ENCODE results near the gene STMN1. TPM values are rescaled to one million over a fixed set of nuclear protein-coding genes. Genes with fewer than 3 reads are reported as not detected.

The STMN1 gene
- total RNA-seq, 2 experiments from 2014 or later = 575 to 595 TPM

DNA sequence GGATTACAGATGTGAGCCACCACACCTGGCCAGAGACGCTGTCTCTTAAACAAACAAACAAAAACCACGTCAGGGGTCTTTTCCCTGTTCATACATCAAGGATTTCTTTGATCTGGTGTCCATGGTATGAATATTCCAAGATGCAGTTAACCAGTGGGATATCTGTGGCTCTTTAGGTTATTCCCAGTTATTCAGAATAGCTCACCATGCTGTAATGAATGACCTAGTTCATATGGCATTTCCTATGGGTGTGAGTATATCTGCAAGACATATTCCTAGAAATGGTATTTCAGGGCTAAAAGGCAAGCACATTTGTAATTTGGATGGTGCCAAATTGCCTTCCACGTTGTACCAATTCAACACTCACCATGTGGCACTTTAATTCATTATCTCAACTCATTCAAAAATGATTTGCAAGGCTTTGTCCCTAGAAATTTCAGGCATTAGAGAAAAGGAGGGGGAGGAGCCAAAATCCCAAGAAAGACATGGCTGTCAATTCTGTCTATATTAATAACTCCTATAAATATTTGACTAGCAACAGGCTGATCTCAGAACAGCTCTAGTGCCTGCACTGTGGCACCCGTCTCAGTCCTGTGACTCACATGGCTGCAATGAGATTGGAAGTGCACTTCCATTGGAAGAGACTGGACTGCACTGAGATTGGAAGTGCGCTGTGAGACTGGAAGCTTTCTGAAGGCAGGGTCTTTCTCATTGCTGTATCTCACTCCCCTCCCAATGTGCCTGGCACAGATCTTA is 6.0 kb upstream of the STMN1 start:
- H3K4me3 Mint-ChIP-seq = no peak overlapping the region
- peaks cover 2% of the 10 kb centered on the region for H3K4me1 Mint-ChIP-seq
- ATAC-seq (ENCODE audit: low read depth) (no peak), DNase-seq (no peak)
- H3K27ac Mint-ChIP-seq = no peak overlapping the region
- H3K36me3 Mint-ChIP-seq = no peaks in the 10 kb centered on the region
- no peaks in the 10 kb centered on the region for H3K9me3 Mint-ChIP-seq
- POLR2A ChIA-PET = interaction anchor here (1.0 kb wide), 1 partner anchor 85 kb away, joined by 4 read pairs; the partner anchor contains the start of gene PAFAH2
- peaks cover 18% of the 10 kb centered on the region for H3K27me3 Mint-ChIP-seq

DNA sequence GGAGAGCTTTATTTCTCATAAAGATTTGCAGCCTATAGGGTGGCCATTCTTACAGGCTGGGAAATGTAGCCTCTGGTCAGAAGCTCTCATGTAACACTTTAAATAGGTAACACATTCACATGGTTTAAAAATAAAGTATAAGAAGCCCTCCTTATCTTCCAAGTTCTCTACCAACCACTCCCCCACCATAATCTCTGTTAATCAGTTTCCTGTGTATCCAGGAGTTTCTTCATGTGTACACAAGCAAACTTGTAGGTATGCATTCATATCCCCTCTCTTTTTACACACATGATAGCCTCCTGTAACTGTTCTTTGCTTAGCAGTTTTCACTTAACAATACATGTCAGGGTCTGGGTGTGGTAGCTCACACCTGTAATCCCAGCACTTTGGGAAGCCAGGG is 4.9 kb upstream of the STMN1 start:
- peaks cover 22% of the 10 kb centered on the region for H3K27me3 Mint-ChIP-seq
- H3K36me3 Mint-ChIP-seq = no peaks in the 10 kb centered on the region
- ATAC-seq (ENCODE audit: low read depth) (no peak), DNase-seq (no peak)
- POLR2A ChIA-PET = no interaction called here
- peaks cover 6% of the 10 kb centered on the region for H3K4me1 Mint-ChIP-seq
- no peak overlapping the region for H3K27ac Mint-ChIP-seq
- no peaks in the 10 kb centered on the region for H3K9me3 Mint-ChIP-seq
- H3K4me3 Mint-ChIP-seq = no peak overlapping the region

DNA sequence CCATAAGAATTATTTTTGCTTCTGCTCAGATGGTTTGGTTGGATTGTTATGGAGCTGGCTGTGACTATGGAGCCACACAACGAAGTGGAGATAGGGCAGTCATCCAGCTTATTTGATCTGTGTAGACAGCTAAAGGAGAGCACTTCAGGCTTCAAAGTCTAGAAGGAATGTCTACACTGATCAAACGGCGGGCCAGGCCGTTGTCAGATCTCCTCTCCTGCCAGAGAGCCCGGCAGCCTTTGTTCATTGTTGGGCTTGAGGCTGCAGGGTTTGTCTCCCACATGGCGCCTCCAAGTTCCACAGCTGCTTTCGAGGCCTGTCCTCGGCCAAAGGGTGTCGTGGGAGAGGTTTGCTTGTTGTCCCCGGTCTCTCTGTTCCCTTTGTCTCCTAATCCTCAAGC is 2.8 kb upstream of the STMN1 start:
- H3K9me3 Mint-ChIP-seq = no peaks in the 10 kb centered on the region
- no peak overlapping the region for H3K4me3 Mint-ChIP-seq
- H3K4me1 Mint-ChIP-seq = peaks cover 15% of the 10 kb centered on the region
- H3K27me3 Mint-ChIP-seq = peaks cover 22% of the 10 kb centered on the region
- H3K27ac Mint-ChIP-seq = no peak overlapping the region
- ATAC-seq (ENCODE audit: low read depth) = no peak
- POLR2A ChIA-PET = no interaction called here
- DNase-seq = no peak
- H3K36me3 Mint-ChIP-seq = peaks cover 12% of the 10 kb centered on the region

DNA sequence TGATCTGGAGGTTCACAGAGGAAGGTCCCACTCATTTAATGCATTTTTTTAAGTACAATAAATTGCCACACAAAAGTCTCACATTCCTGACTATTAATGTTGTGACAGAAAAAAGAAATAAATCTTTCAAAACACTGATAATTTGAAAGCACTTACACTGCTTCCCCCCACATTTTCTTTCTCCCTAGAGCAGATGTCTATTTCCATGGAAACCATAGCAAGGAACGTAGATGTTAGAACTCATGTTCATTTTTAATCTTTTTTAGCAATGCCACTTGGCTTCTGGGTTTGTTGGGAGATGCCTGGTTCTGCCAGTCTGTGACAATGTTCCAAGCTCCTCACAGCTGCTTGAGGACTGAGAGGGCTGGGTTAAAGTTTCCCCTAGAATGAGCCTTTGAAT is 1.9 kb upstream of the STMN1 start:
- ATAC-seq (ENCODE audit: low read depth) (no peak), DNase-seq (no peak)
- POLR2A ChIA-PET = interaction anchor here (0.6 kb wide), 1 partner anchor 403 kb away, joined by 3 read pairs; no protein-coding TSS in a partner anchor
- H3K36me3 Mint-ChIP-seq = peaks cover 14% of the 10 kb centered on the region
- no peaks in the 10 kb centered on the region for H3K9me3 Mint-ChIP-seq
- H3K4me1 Mint-ChIP-seq = peaks cover 22% of the 10 kb centered on the region
- H3K4me3 Mint-ChIP-seq = no peak overlapping the region
- peaks cover 20% of the 10 kb centered on the region for H3K27me3 Mint-ChIP-seq
- no peak overlapping the region for H3K27ac Mint-ChIP-seq

DNA sequence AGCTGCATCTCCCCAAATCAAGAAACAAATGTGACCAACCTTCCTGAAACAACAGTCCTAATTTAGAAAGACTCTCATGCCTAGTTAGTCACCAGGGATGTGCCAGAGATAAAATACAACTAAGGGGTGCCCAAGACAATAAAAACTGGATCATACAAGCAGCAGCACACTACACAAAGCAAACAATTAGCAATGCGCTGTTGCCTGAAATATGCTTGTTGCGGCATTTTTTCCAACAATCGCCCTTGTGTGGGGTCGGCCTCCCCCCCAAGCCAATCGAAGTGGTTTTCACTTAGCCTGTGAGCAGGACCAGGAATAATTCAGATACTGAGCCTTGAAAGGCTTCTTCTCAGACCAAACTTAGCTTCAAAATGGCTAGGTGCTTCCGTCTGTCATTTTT is 1.4 kb upstream of the STMN1 start:
- ATAC-seq (ENCODE audit: low read depth) (no peak), DNase-seq (no peak)
- Mint-ChIP-seq H3K4me1 (peaks cover 25% of the 10 kb centered on the region), H3K27me3 (peaks cover 20% of the 10 kb centered on the region), H3K4me3 (no peak overlapping the region), H3K27ac (no peak overlapping the region), H3K36me3 (peaks cover 16% of the 10 kb centered on the region), H3K9me3 (no peaks in the 10 kb centered on the region)
- POLR2A ChIA-PET = interaction anchor here (0.6 to 4.0 kb wide), 4 partner anchors 15 to 403 kb away, joined by 3 to 52 read pairs (median 6); partner anchors contain the start of gene PAFAH2

DNA sequence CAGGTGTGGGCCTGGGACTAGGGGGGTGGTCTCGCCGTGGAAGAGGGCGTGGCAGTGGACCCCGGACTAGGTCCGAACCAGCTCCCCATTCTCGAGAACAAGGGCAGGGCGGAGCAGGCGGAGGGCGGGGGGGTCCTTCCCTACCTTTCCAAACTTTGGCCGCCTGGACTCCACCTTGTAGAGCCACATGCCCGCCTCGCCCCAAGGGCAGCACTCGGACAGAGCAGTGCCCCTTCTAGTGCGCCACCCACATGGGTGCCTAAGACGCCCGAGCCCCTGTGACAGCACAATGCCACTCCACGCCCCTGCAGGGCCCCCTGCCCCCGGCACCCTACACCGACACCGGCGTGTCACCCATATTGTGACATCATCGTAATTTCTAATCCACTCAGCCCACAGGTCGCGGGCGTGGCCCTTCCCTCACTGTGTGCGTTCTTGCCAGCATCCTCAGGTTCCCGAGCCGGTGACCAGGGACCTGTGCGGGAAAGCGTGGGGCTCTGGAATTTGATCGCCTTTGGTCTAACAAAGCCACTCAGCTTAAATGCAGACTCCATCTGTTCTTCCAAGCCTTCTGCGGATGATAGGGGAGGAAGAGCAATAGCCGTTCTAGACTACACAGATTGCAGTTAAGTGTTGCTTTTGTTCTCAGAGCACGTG is 553 bp upstream of the STMN1 start:
- Mint-ChIP-seq H3K4me1 (peaks cover 28% of the 10 kb centered on the region), H3K27ac (peak overlapping the region; percentile 95), H3K9me3 (no peaks in the 10 kb centered on the region), H3K4me3 (peak overlapping the region; percentile 95), H3K36me3 (peaks cover 18% of the 10 kb centered on the region), H3K27me3 (peaks cover 20% of the 10 kb centered on the region)
- POLR2A ChIA-PET = interaction anchor here (1.2 to 4.0 kb wide), 4 partner anchors 11 to 91 kb away, joined by 5 to 52 read pairs (median 12); partner anchors contain the start of gene PAFAH2
- no peak for ATAC-seq (ENCODE audit: low read depth)
- DNase-seq = no peak

DNA sequence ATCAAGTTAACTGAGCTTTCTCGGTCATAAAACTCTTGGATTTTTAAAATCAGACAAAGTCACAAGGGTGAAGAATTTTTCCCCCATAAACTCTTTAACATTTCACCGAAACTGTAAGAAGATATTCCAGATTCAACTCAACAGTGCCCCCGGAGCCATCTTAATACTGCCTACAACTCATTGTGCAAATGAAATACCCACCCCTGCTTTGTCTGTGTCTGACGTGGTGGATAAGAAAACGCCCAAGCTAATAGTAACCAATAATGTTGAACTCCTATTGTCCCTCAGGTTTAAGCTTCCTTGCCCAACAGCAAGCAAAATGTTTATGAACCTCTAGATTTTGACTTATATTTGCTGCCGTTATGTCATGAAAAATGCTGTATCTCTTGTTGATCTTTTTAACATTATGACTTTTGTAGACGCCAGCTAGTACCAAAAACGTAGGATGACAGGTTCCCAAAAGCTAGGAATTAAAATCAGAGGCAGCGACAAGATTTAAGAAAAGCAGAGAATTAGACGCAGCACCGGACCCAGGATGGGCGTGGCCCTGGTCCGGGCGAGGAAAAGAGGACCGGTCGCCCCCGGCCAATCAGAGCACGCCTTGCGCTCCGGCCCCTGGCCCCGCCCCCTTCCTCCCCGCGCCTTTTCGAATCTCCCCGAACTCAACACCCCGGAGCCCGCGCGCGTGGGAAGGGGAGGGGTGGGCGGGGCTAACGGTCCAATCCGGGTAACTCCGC is 1.1 kb downstream of the STMN1 start:
- no peaks in the 10 kb centered on the region for H3K9me3 Mint-ChIP-seq
- peak overlapping the region; percentile 94 for H3K27ac Mint-ChIP-seq
- peaks cover 41% of the 10 kb centered on the region for H3K4me1 Mint-ChIP-seq
- POLR2A ChIA-PET = interaction anchor here (0.6 to 4.0 kb wide), 11 partner anchors 9 to 123 kb away, joined by 3 to 52 read pairs (median 11); partner anchors contain the start of genes MTFR1L, PAFAH2 and PAQR7
- ATAC-seq (ENCODE audit: low read depth) = peak; percentile 77
- peaks cover 33% of the 10 kb centered on the region for H3K36me3 Mint-ChIP-seq
- DNase-seq = peak; percentile 95
- peaks cover 20% of the 10 kb centered on the region for H3K27me3 Mint-ChIP-seq
- H3K4me3 Mint-ChIP-seq = peak overlapping the region; percentile 95

DNA sequence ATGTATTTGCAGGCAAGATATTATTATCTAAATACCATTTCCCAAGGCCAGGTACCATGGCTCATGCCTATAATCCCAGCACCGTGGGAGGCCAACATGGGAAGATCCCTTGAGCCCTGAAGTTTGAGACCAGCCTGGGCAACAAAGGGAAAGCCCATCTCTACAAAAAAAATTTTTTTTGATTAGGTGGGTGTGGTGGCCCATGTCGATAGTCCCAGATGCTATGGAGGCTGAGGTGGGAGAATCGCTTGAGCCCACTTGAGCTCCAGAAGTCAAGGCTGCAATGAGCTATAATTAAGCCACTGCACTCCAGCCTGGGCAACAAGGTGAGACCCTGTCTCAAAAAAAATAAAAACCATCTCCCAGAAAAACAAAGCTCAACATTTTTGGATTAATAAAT is 2.2 kb downstream of the STMN1 start:
- H3K9me3 Mint-ChIP-seq = no peaks in the 10 kb centered on the region
- peaks cover 36% of the 10 kb centered on the region for H3K36me3 Mint-ChIP-seq
- H3K4me1 Mint-ChIP-seq = peaks cover 45% of the 10 kb centered on the region
- peaks cover 18% of the 10 kb centered on the region for H3K27me3 Mint-ChIP-seq
- H3K4me3 Mint-ChIP-seq = peak overlapping the region; percentile 95
- DNase-seq = no peak
- ATAC-seq (ENCODE audit: low read depth) = no peak
- POLR2A ChIA-PET = interaction anchor here (0.6 to 4.0 kb wide), 10 partner anchors 8 to 93 kb away, joined by 3 to 52 read pairs (median 12); partner anchors contain the start of genes PAFAH2 and PAQR7
- H3K27ac Mint-ChIP-seq = peak overlapping the region; percentile 94

DNA sequence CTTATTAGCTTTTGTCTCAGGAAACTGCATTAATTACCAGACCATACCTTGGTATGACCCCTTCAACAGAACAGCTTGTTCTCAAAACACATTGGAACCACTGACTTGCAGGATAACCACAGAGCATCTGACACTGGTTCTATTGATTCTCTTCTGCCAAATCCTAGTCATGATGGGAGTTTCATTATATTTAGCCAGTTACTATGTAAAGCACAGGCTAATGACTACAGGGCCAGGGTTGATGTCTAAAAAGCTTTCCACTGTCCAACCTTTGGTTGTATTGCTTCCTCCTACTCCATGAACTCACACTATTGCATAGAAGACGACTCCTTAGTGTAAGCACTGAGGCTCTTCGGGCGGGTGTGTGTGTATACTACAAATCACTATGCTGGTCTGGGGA is 3.8 kb downstream of the STMN1 start:
- no peak for ATAC-seq (ENCODE audit: low read depth)
- Mint-ChIP-seq H3K36me3 (peaks cover 44% of the 10 kb centered on the region), H3K4me3 (no peak overlapping the region), H3K4me1 (peaks cover 49% of the 10 kb centered on the region), H3K9me3 (no peaks in the 10 kb centered on the region), H3K27me3 (peaks cover 6% of the 10 kb centered on the region), H3K27ac (peak overlapping the region; percentile 45)
- POLR2A ChIA-PET = interaction anchor here (0.8 to 1.6 kb wide), 3 partner anchors 88 to 100 kb away, joined by 3 to 8 read pairs (median 5); partner anchors contain the start of gene PAFAH2
- no peak for DNase-seq

DNA sequence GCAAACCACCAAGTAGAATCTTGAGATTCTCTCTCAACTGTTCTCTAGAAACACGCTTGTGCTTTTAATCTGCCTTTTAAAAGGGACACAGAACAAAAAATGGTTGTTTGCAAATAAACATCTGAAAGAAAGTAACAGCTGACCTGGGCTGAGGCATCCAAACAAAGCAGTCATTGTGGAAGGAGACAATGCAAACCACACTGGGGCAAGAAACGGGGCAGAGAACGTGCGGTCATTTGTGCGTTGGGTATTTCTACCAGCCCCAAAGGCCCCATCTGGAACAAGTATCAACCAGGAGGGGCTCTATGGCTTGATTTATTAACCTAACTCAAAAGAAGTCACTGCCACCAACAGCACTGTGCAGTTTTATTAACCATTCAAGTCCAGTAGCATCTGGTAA is 6.0 kb downstream of the STMN1 start:
- no peaks in the 10 kb centered on the region for H3K9me3 Mint-ChIP-seq
- peaks cover 50% of the 10 kb centered on the region for H3K4me1 Mint-ChIP-seq
- no peaks in the 10 kb centered on the region for H3K27me3 Mint-ChIP-seq
- peaks cover 45% of the 10 kb centered on the region for H3K36me3 Mint-ChIP-seq
- H3K27ac Mint-ChIP-seq = peak overlapping the region; percentile 10
- POLR2A ChIA-PET = interaction anchor here (0.7 to 3.9 kb wide), 4 partner anchors 67 to 118 kb away, joined by 3 to 26 read pairs (median 6); partner anchors contain the start of gene PAFAH2
- no peak for ATAC-seq (ENCODE audit: low read depth)
- DNase-seq = no peak
- no peak overlapping the region for H3K4me3 Mint-ChIP-seq

DNA sequence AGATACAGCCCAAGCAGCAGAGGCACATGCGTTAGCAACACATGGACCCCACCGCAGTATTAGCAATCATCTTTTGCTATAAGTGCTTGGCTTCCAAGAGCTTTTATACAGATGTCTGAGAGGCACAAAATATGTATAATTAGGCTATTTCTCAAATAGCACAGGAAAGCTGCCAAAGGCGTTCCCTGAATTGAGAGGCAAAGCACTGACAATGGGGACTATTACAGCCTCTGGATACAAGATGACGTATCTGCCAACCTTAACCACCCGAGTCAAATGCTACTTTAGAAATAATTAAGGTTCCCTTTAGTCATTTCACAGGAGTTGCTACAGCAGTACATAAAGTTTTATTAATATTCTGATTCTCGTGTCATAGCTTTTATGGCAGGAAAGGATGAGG is 6.4 kb downstream of the STMN1 start:
- DNase-seq (no peak), ATAC-seq (ENCODE audit: low read depth) (no peak)
- POLR2A ChIA-PET = interaction anchor here (1.2 to 3.9 kb wide), 2 partner anchors 98 to 118 kb away, joined by 3 to 26 read pairs; partner anchors contain the start of gene PAFAH2
- no peaks in the 10 kb centered on the region for H3K9me3 Mint-ChIP-seq
- no peak overlapping the region for H3K4me3 Mint-ChIP-seq
- no peak overlapping the region for H3K27ac Mint-ChIP-seq
- peaks cover 51% of the 10 kb centered on the region for H3K4me1 Mint-ChIP-seq
- H3K36me3 Mint-ChIP-seq = peaks cover 42% of the 10 kb centered on the region
- H3K27me3 Mint-ChIP-seq = no peaks in the 10 kb centered on the region

DNA sequence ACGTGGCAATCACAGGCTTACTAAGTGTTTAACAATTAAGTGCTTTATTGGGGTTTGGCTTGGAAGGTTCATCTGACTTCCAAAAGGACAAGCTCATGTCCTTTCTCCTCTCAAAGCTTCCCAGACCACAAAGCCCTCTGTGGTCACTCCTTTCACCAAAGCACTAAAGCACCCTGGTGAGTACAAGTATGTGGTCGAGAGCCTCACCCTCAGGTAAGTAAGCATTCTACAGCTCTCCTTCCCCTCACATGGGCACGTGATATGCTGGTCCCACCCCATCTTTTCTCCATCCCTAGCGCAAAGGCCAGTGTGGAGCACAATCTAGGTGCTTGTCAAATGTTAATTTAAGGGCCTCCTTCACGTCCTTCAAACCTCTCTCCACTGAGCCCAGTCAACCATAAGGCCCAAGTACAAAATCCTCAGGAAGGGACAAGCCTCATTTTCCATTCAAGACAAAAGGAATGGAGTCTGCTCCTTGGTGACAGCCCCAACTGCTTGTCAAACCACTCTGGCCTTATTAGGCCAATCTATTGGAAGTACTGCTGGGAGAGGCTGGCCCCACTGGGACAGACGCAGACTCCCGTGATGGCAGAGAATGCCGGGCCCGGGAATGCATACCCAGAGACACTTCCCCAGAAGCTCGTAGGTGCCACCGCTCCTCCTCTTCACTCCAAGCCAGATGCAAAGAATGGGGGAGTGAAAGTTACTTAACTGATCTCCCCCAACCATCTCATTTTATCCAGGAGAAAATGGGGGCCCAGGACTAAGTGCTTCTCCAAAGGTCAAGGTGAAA is 7.8 kb downstream of the STMN1 start:
- no peak overlapping the region for H3K27ac Mint-ChIP-seq
- ATAC-seq (ENCODE audit: low read depth) (no peak), DNase-seq (no peak)
- H3K9me3 Mint-ChIP-seq = no peaks in the 10 kb centered on the region
- H3K27me3 Mint-ChIP-seq = no peaks in the 10 kb centered on the region
- H3K36me3 Mint-ChIP-seq = peaks cover 33% of the 10 kb centered on the region
- H3K4me3 Mint-ChIP-seq = no peak overlapping the region
- POLR2A ChIA-PET = interaction anchor here (0.6 to 3.9 kb wide), 3 partner anchors 18 to 99 kb away, joined by 3 to 26 read pairs (median 5); partner anchors contain the start of gene PAFAH2
- peaks cover 39% of the 10 kb centered on the region for H3K4me1 Mint-ChIP-seq
